HS-27A (cell line): ENCODE results near the gene KCNT1.

Experiments
- DNase-seq: peaks from one replicate; pipeline ENCODE4 v3.0.0-alpha.2; 2012; ENCODE audit warnings: low read depth, missing footprints

Gene KCNT1

GRCh38 chr9:135783540-135784245 is 81.7 kb downstream of the KCNT1 start:
- DNase-seq = no peak

GRCh38 chr9:135785013-135785575 is 83.1 kb downstream of the KCNT1 start:
- no peak for DNase-seq

- no peak for DNase-seq
Observed at GRCh38 chr9:135786146-135786690, 84.2 kb downstream of the KCNT1 start.

GRCh38 chr9:135787317-135787716 is 85.3 kb downstream of the KCNT1 start:
- no peak for DNase-seq

- DNase-seq = no peak
Observed at GRCh38 chr9:135787776-135788575, 86.0 kb downstream of the KCNT1 start.

GRCh38 chr9:135788576-135789300 is 86.8 kb downstream of the KCNT1 start:
- no peak for DNase-seq

- DNase-seq = no peak
Observed at GRCh38 chr9:135789838-135790291, 87.9 kb downstream of the KCNT1 start.

GRCh38 chr9:135790356-135790755 is 88.4 kb downstream of the KCNT1 start:
- DNase-seq = no peak

GRCh38 chr9:135790850-135791249 is 88.9 kb downstream of the KCNT1 start:
- no peak for DNase-seq

- no peak for DNase-seq
Observed at GRCh38 chr9:135791431-135792267, 89.7 kb downstream of the KCNT1 start.

- no peak for DNase-seq
Observed at GRCh38 chr9:135792268-135793128, 90.5 kb downstream of the KCNT1 start.

GRCh38 chr9:135793221-135794056 is 91.5 kb downstream of the KCNT1 start:
- no peak for DNase-seq

- DNase-seq = no peak
Observed at GRCh38 chr9:135794057-135794335, 92.0 kb downstream of the KCNT1 start.

- DNase-seq = no peak
Observed at GRCh38 chr9:135794361-135794885, 92.4 kb downstream of the KCNT1 start.

GRCh38 chr9:135795391-135795790 is 93.4 kb downstream of the KCNT1 start:
- no peak for DNase-seq

GRCh38 chr9:135796784-135797485 is 95.0 kb downstream of the KCNT1 start:
- no peak for DNase-seq

GRCh38 chr9:135797507-135798262 is 95.7 kb downstream of the KCNT1 start:
- no peak for DNase-seq

- DNase-seq = no peak
Observed at GRCh38 chr9:135798263-135798585, 96.2 kb downstream of the KCNT1 start.
